Measurements from ENCODE around the gene HERC5. TPM values are rescaled to one million over a fixed set of nuclear protein-coding genes. Genes with fewer than 3 reads are reported as not detected.

The HERC5 gene
- total RNA-seq, 1 experiment from 2014 or later = 17.2 TPM

DNA sequence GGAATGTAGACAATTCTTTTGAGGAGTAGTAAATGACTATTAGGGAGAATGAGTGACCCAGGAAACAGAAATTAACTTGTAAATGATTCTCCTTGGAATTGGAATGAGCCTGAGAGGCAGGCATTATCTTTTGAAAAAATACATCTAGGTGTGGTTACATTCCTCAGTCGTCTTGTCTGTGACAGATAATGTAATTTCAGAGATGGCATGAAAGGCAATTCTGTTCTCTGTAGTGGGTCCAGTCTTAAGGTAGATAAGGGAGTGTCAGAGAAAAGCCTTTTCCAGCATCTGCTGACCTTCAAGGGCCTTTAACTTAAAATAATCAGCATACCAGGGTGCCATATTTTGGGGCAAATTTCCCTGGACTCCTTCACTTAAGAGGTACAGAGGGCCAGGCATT lies 43.1 kb upstream of the HERC5 start:
- no peak overlapping the region for H4K8ac ChIP-seq (replicated peaks; ENCODE audit: insufficient read length, low read depth, low read length)
- no peak overlapping the region for H3K27ac ChIP-seq (ENCODE audit: insufficient read length, low read depth, low read length)
- H2BK12ac ChIP-seq (ENCODE audit: insufficient read length, low read depth, low read length) = no peak overlapping the region
- H3K27ac Mint-ChIP-seq = no peak overlapping the region
- no peaks in the 10 kb centered on the region for H3K27me3 ChIP-seq (ENCODE audit: insufficient read depth, low read length)
- no peak overlapping the region for H3K4ac ChIP-seq (ENCODE audit: low read depth, low read length)
- H3K4me1 ChIP-seq (ENCODE audit: insufficient read depth, low read length) = no peaks in the 10 kb centered on the region
- no peak overlapping the region for H2BK5ac ChIP-seq (ENCODE audit: insufficient read length, low read length)
- H3K9me3 ChIP-seq (ENCODE audit: control insufficient read depth, low read depth, low read length) = no peaks in the 10 kb centered on the region
- no peak overlapping the region for H3T11ph ChIP-seq (ENCODE audit: low read length)
- no CpG with 5 or more reads among the region's 1 CpG for WGBS (ENCODE audit: extremely low coverage, insufficient read length, low lambda C conversion rate)
- no peak overlapping the region for H2AK5ac ChIP-seq (ENCODE audit: insufficient read length, low read length)
- no peak overlapping the region for H3K23ac ChIP-seq (ENCODE audit: insufficient read length, low read depth, low read length)
- H3K9ac ChIP-seq (ENCODE audit: extremely low read depth, insufficient read length, low read length) = no peak overlapping the region
- no peak overlapping the region for H3K4me3 Mint-ChIP-seq
- H3K4me1 Mint-ChIP-seq = no peaks in the 10 kb centered on the region
- H2BK20ac ChIP-seq (ENCODE audit: low read depth, low read length, poor library complexity, severe bottlenecking) = no peak overlapping the region
- no peaks in the 10 kb centered on the region for H3K23me2 ChIP-seq (ENCODE audit: insufficient read length, low read depth, low read length, poor library complexity, severe bottlenecking)
- no peaks in the 10 kb centered on the region for H4K20me1 ChIP-seq (ENCODE audit: control insufficient read depth, insufficient read depth, insufficient read length)
- no peaks in the 10 kb centered on the region for H3K36me3 Mint-ChIP-seq (ENCODE audit: insufficient read depth in 1 of 3, low read depth in 3 of 3)
- TF ChIP-seq, protein P1, sequence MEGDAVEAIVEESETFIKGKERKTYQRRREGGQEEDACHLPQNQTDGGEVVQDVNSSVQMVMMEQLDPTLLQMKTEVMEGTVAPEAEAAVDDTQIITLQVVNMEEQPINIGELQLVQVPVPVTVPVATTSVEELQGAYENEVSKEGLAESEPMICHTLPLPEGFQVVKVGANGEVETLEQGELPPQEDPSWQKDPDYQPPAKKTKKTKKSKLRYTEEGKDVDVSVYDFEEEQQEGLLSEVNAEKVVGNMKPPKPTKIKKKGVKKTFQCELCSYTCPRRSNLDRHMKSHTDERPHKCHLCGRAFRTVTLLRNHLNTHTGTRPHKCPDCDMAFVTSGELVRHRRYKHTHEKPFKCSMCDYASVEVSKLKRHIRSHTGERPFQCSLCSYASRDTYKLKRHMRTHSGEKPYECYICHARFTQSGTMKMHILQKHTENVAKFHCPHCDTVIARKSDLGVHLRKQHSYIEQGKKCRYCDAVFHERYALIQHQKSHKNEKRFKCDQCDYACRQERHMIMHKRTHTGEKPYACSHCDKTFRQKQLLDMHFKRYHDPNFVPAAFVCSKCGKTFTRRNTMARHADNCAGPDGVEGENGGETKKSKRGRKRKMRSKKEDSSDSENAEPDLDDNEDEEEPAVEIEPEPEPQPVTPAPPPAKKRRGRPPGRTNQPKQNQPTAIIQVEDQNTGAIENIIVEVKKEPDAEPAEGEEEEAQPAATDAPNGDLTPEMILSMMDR (conservative IDR thresholded peaks at IDR 0.05) = no peak
- H3K9me3 Mint-ChIP-seq = no peaks in the 10 kb centered on the region; a peak in 1 of 5 replicates
- H3K56ac ChIP-seq (ENCODE audit: insufficient read length, low read depth, low read length) = no peak overlapping the region
- no peak for DNase-seq
- no peak overlapping the region for H3K14ac ChIP-seq (ENCODE audit: insufficient read depth, low read length)
- H2BK15ac ChIP-seq (ENCODE audit: low read depth, low read length) = no peak overlapping the region
- H4K91ac ChIP-seq (ENCODE audit: insufficient read length, low read depth, low read length) = no peak overlapping the region
- H3K79me1 ChIP-seq (ENCODE audit: insufficient read depth, low read depth, low read length, poor library complexity, severe bottlenecking) = no peaks in the 10 kb centered on the region
- H2AFZ ChIP-seq (ENCODE audit: low read length) = no peak overlapping the region
- no peaks in the 10 kb centered on the region for H3K79me2 ChIP-seq (ENCODE audit: insufficient read depth, low read length)
- no peak overlapping the region for H4K5ac ChIP-seq (ENCODE audit: insufficient read length, low read depth, low read length)
- H3K27me3 Mint-ChIP-seq (ENCODE audit: low read depth) = no peaks in the 10 kb centered on the region
- H2BK120ac ChIP-seq (ENCODE audit: low read depth, low read length, poor library complexity, severe bottlenecking) = no peak overlapping the region
- H3K18ac ChIP-seq (ENCODE audit: insufficient read length, low read depth, low read length) = no peak overlapping the region
- no peak overlapping the region for H3K4me2 ChIP-seq (ENCODE audit: insufficient read depth, insufficient read length, low read length)
